Mesenchymal stem cell (in vitro differentiated cells and primary cell): ENCODE data around the gene PRDM1.

Source experiments
- DNase-seq: peaks from one replicate; pipeline ENCODE4 v3.0.0-alpha.2; 2013
- H2AFZ ChIP-seq: one replicate; pipeline ENCODE4 v1.6.1; 2013; ENCODE audit warnings: low read depth, mild to moderate bottlenecking, control low read depth, inconsistent platforms, low read length, moderate library complexity
- H2AK5ac ChIP-seq: 2 replicates; pipeline ENCODE4 v1.6.1; 2013; ENCODE audit warnings: low read length, moderate library complexity, mild to moderate bottlenecking, inconsistent platforms; ENCODE audit not compliant: severe bottlenecking
- H2BK120ac ChIP-seq: one replicate; pipeline ENCODE4 v1.6.1; 2013; ENCODE audit warnings: low read depth, mild to moderate bottlenecking, inconsistent platforms, low read length, moderate library complexity
- H2BK12ac ChIP-seq, 2 experiments: one replicate each; pipeline ENCODE4 v1.6.1; 2013; ENCODE audit warnings: inconsistent platforms in 2 of 2, low read length in 2 of 2, mild to moderate bottlenecking in 2 of 2, moderate library complexity in 2 of 2, control low read depth in 1 of 2
- H2BK15ac ChIP-seq: one replicate; pipeline ENCODE4 v1.6.1; 2013; ENCODE audit warnings: mild to moderate bottlenecking, low read depth, inconsistent platforms; ENCODE audit not compliant: poor library complexity, severe bottlenecking
- H2BK5ac ChIP-seq: 2 replicates; pipeline ENCODE4 v1.6.1; 2013; ENCODE audit warnings: low read depth, mild to moderate bottlenecking, low read length, control low read depth, inconsistent platforms; ENCODE audit not compliant: poor library complexity, severe bottlenecking
- H3K14ac ChIP-seq, 2 experiments: one replicate each; pipeline ENCODE4 v1.6.1; 2013; ENCODE audit warnings: inconsistent platforms in 2 of 2, low read length in 2 of 2, control low read depth in 1 of 2, mild to moderate bottlenecking in 1 of 2, moderate library complexity in 1 of 2
- H3K18ac ChIP-seq, 2 experiments: one replicate each; pipeline ENCODE4 v1.6.1; 2013; ENCODE audit warnings: inconsistent platforms in 2 of 2, low read length in 2 of 2, control low read depth in 1 of 2, low read depth in 1 of 2, mild to moderate bottlenecking in 1 of 2
- H3K23ac ChIP-seq, 2 experiments: one replicate each; pipeline ENCODE4 v1.6.1; 2013; ENCODE audit warnings: inconsistent platforms in 2 of 2, low read length in 2 of 2, mild to moderate bottlenecking in 2 of 2, moderate library complexity in 2 of 2, control low read depth in 1 of 2
- H3K27ac ChIP-seq: 2 replicates; pipeline ENCODE4 v1.5.1; 2013; ENCODE audit warnings: mild to moderate bottlenecking, moderate library complexity, low read length, control low read depth, inconsistent platforms; ENCODE audit not compliant: poor library complexity, severe bottlenecking
- H3K27me3 ChIP-seq, 2 experiments: 2 replicates each; pipeline versions ENCODE4 v1.6.1 to v1.7.0; 2013; ENCODE audit warnings: low read length in 2 of 2, mild to moderate bottlenecking in 2 of 2, moderate library complexity in 2 of 2, control low read depth in 1 of 2, inconsistent platforms in 1 of 2; ENCODE audit not compliant: control insufficient read depth in 1 of 2, insufficient read depth in 1 of 2
- H3K36me3 ChIP-seq, 2 experiments: 2 replicates each; pipeline versions ENCODE4 v1.6.1 to v1.7.0; 2013; ENCODE audit warnings: low read length in 2 of 2, control low read depth in 1 of 2, inconsistent platforms in 1 of 2, low read depth in 1 of 2, mild to moderate bottlenecking in 1 of 2; ENCODE audit not compliant: insufficient read depth in 2 of 2, control insufficient read depth in 1 of 2
- H3K4ac ChIP-seq, 2 experiments: one replicate each; pipeline ENCODE4 v1.6.1; 2013; ENCODE audit warnings: inconsistent platforms in 2 of 2, low read length in 2 of 2, mild to moderate bottlenecking in 2 of 2, moderate library complexity in 2 of 2, control low read depth in 1 of 2, low read depth in 1 of 2
- H3K4me1 ChIP-seq: 2 replicates; pipeline ENCODE4 v1.6.1; 2013; ENCODE audit warnings: low read depth, low read length, control low read depth; ENCODE audit not compliant: control insufficient read depth, insufficient read depth
- H3K4me2 ChIP-seq: 2 replicates; pipeline ENCODE4 v1.6.1; 2013; ENCODE audit warnings: low read length, mild to moderate bottlenecking, inconsistent platforms; ENCODE audit not compliant: poor library complexity, severe bottlenecking
- H3K4me3 ChIP-seq, 2 experiments: 2 replicates each; pipeline versions ENCODE4 v1.5.1 to v1.7.0; 2013; ENCODE audit warnings: low read length in 2 of 2, mild to moderate bottlenecking in 2 of 2, control low read depth in 1 of 2, low read depth in 1 of 2; ENCODE audit not compliant: insufficient read depth in 1 of 2
- H3K79me1 ChIP-seq: replicated peaks from 2 replicates; pipeline ENCODE4 v1.6.1; 2013; ENCODE audit warnings: mild to moderate bottlenecking, control low read depth, low read length, inconsistent platforms; ENCODE audit not compliant: poor library complexity, severe bottlenecking
- H3K9ac ChIP-seq: 2 replicates; pipeline ENCODE4 v1.7.0; 2013; ENCODE audit warnings: mild to moderate bottlenecking, low read length, moderate library complexity
- H3K9me3 ChIP-seq: 2 replicates; pipeline ENCODE4 v1.7.0; 2013; ENCODE audit warnings: mild to moderate bottlenecking, low read length; ENCODE audit not compliant: control insufficient read depth
- H4K8ac ChIP-seq: one replicate; pipeline ENCODE4 v1.6.1; 2013; ENCODE audit warnings: inconsistent platforms, mild to moderate bottlenecking, low read length, moderate library complexity
- H4K91ac ChIP-seq: one replicate; pipeline ENCODE4 v1.6.1; 2013; ENCODE audit warnings: mild to moderate bottlenecking, low read length, inconsistent platforms
- WGBS: methylation state at CpG from one replicate; pipeline ENCODE4 v1.1.7; 2013; ENCODE audit warnings: mixed read lengths; 5-methylcytosine and 5-hydroxymethylcytosine counted together

PRDM1 gene

GRCh38 chr6:106100755-106101154, 14.6 kb downstream of the PRDM1 start:
- Histone ChIP-seq H3K9ac (no peak overlapping the region), H2AFZ (no peak overlapping the region), H3K4me2 (no peak overlapping the region), H3K4ac (peak overlapping the region in 1 of 2 experiments; percentile 67), H2AK5ac (peak overlapping the region; percentile 27), H3K23ac (peak overlapping the region in 1 of 2 experiments; percentile 89), H3K14ac (no peak overlapping the region), H3K27me3 (no peaks in the 10 kb centered on the region), H3K79me1 (no peaks in the 10 kb centered on the region), H3K4me3 (no peak overlapping the region), H3K27ac (no peak overlapping the region), H4K8ac (no peak overlapping the region), H2BK5ac (no peak overlapping the region), H4K91ac (no peak overlapping the region), H2BK15ac (no peak overlapping the region), H3K18ac (peak overlapping the region in 1 of 2 experiments; percentile 43), H3K9me3 (no peaks in the 10 kb centered on the region), H2BK12ac (peak overlapping the region in 1 of 2 experiments; percentile 55), H2BK120ac (no peak overlapping the region), H3K4me1 (peaks cover 9% of the 10 kb centered on the region), H3K36me3 (peaks cover 10 to 42% of the 10 kb centered on the region in 2 experiments)
- no peak for DNase-seq
- 97% methylated on average over 9 of the region's 9 CpGs for WGBS

- H3K27me3 ChIP-seq = no peaks in the 10 kb centered on the region
- H3K36me3 ChIP-seq = peaks cover 14 to 45% of the 10 kb centered on the region in 2 experiments
- H3K9ac ChIP-seq = no peak overlapping the region
- no peak for DNase-seq
- no peak overlapping the region for H2BK15ac ChIP-seq
- no peak overlapping the region for H2BK120ac ChIP-seq
- no peak overlapping the region for H3K27ac ChIP-seq
- no peak overlapping the region for H2AFZ ChIP-seq
- H3K4me2 ChIP-seq = no peak overlapping the region
- no peak overlapping the region for H3K14ac ChIP-seq
- no peak overlapping the region for H3K4ac ChIP-seq
- H4K8ac ChIP-seq = no peak overlapping the region
- peaks cover 9% of the 10 kb centered on the region for H3K4me1 ChIP-seq
- no peak overlapping the region for H2BK12ac ChIP-seq
- H3K23ac ChIP-seq = no peak overlapping the region
- H4K91ac ChIP-seq = no peak overlapping the region
- no peak overlapping the region for H2BK5ac ChIP-seq
- no peaks in the 10 kb centered on the region for H3K9me3 ChIP-seq
- no peak overlapping the region for H3K18ac ChIP-seq
- no peak overlapping the region for H3K4me3 ChIP-seq
- H2AK5ac ChIP-seq = peak overlapping the region; percentile 59
- WGBS = 95% methylated on average over 3 of the region's 3 CpGs
- H3K79me1 ChIP-seq = no peaks in the 10 kb centered on the region
Observed at GRCh38 chr6:106101466-106101865, 15.3 kb downstream of the PRDM1 start.

GRCh38 chr6:106102034-106102433, 15.9 kb downstream of the PRDM1 start:
- H2AFZ ChIP-seq = no peak overlapping the region
- no peaks in the 10 kb centered on the region for H3K27me3 ChIP-seq
- peaks cover 20 to 49% of the 10 kb centered on the region in 2 experiments for H3K36me3 ChIP-seq
- no peak overlapping the region for H2BK120ac ChIP-seq
- no peak overlapping the region for H3K27ac ChIP-seq
- no peak overlapping the region for H3K14ac ChIP-seq
- no peak overlapping the region for H3K9ac ChIP-seq
- peaks cover 9% of the 10 kb centered on the region for H3K4me1 ChIP-seq
- H3K4me3 ChIP-seq = no peak overlapping the region
- H2AK5ac ChIP-seq = no peak overlapping the region
- no peak overlapping the region for H2BK5ac ChIP-seq
- H2BK15ac ChIP-seq = no peak overlapping the region
- no peak overlapping the region for H4K91ac ChIP-seq
- no peak overlapping the region for H2BK12ac ChIP-seq
- no peaks in the 10 kb centered on the region for H3K9me3 ChIP-seq
- WGBS = 93% methylated on average over 5 of the region's 5 CpGs
- H3K4me2 ChIP-seq = no peak overlapping the region
- H3K79me1 ChIP-seq = no peaks in the 10 kb centered on the region
- H3K18ac ChIP-seq = no peak overlapping the region
- no peak overlapping the region for H4K8ac ChIP-seq
- no peak overlapping the region for H3K4ac ChIP-seq
- DNase-seq = no peak
- H3K23ac ChIP-seq = no peak overlapping the region

GRCh38 chr6:106102967-106103727, 17.0 kb downstream of the PRDM1 start:
- peak; percentile 26 for DNase-seq
- H3K4ac ChIP-seq = no peak overlapping the region
- WGBS = 42% methylated on average over 9 of the region's 11 CpGs
- H3K4me3 ChIP-seq = peak overlapping the region in 1 of 2 experiments; percentile 52
- no peaks in the 10 kb centered on the region for H3K9me3 ChIP-seq
- H3K4me2 ChIP-seq = no peak overlapping the region
- H3K4me1 ChIP-seq = peaks cover 9% of the 10 kb centered on the region
- no peak overlapping the region for H3K14ac ChIP-seq
- no peak overlapping the region for H3K27ac ChIP-seq
- H3K79me1 ChIP-seq = no peaks in the 10 kb centered on the region
- no peak overlapping the region for H4K91ac ChIP-seq
- H2AFZ ChIP-seq = no peak overlapping the region
- no peak overlapping the region for H2BK12ac ChIP-seq
- no peak overlapping the region for H4K8ac ChIP-seq
- no peak overlapping the region for H2BK15ac ChIP-seq
- peaks cover 21 to 59% of the 10 kb centered on the region in 2 experiments for H3K36me3 ChIP-seq
- no peak overlapping the region for H2AK5ac ChIP-seq
- H3K9ac ChIP-seq = peak overlapping the region; percentile 27
- H3K23ac ChIP-seq = no peak overlapping the region
- no peak overlapping the region for H2BK5ac ChIP-seq
- no peaks in the 10 kb centered on the region for H3K27me3 ChIP-seq
- no peak overlapping the region for H2BK120ac ChIP-seq
- no peak overlapping the region for H3K18ac ChIP-seq
